EL (cell line): ENCODE results near the gene ISX.
A peak's percentile ranks its signal among the peaks of the same experiment; 100 is the strongest.

Experiments
- DNase-seq: peaks from one replicate; pipeline ENCODE4 v3.0.0-alpha.2; 2016

The ISX gene

DNA sequence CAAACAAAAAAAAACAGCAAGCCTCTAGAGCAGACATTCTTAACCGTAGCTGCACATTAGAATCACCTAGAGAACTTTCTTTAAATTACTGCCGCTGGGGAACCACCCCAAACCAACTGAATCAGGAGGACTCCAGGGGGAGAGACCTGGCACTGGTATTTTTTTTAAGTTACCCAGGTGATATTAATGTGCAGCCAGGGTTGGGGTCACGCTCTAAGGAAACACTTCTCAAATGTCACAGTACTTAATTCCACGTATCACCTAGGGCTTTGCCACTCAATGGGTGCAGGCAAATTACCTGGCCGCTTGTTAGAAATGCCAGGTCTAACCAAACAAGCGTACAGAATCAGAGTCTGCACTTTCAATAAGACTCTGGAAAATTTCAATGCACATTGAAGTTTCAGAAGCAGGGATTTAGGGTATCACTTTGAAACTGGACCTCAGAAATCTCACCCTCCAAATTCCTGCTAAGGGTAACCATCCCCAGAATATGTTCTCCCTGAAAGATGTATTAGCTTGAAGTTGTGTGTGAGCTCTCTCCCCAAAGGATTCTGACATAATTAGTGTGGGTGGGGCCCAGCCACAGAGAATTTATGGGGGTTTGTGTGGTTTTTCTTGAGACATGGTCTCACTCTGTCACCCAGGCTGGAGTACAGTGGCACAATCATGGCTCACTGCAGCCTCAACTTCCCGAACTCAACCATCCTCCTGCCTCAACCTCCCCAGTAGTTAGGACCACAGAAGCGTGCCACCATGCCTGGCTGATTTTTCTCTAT, 12.7 kb upstream of the ISX start:
- no peak for DNase-seq

DNA sequence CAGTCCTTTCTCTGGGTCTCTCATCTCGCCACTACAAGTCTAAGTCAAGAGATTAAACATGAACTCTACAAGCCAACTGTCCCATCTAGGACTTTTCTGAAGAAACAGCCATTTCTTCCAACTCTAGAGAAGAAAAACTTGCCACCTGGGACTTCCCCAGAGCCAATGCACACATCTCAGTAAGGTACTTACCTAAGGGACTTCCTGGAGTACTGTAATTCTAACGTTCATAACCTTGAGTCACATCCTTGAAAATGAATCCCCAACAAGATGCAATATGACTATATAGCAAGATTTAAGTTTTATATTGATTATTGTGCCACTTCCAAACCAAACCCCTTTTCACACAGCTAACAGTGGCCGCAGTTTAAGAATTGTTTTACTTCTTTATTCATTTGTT, 11.9 kb upstream of the ISX start:
- DNase-seq = no peak

DNA sequence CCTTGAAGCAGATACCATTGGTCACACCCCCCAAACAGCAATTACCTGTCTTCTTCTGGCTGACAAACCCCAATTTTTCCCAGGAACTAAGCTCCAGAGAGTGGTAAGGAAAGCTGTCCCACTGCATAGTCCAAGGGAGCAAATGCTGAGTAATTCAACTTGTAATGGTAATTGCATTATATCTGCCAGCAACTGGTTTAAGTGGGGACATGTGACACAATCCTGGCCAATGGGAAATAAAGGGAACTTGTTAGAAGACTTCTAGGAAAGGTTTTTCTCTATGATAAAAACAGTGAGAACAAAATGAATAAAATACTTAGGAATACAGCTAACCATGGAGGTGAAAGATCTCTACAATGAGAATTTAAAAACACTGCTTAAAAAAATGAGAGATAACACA, 9.5 kb upstream of the ISX start:
- DNase-seq = no peak

DNA sequence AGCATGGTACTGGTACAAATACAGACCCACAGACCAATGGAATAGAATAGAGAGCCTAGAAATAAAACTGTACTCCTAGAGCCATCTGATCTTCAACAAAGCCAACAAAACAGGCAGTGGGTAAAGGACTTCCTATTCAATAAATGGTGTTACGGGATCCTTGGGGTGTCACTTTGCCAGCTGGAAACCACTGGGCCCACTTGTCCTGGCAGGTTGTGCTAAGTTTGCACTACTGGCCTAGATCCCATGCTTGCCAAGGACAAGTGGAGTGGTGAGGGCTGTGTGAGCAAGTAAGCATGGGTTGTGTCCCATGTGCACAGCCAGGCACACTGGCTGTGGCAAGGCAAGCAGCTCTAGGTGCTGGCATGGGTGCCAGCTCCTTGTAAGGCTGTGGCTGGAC, 8.8 kb upstream of the ISX start:
- no peak for DNase-seq

DNA sequence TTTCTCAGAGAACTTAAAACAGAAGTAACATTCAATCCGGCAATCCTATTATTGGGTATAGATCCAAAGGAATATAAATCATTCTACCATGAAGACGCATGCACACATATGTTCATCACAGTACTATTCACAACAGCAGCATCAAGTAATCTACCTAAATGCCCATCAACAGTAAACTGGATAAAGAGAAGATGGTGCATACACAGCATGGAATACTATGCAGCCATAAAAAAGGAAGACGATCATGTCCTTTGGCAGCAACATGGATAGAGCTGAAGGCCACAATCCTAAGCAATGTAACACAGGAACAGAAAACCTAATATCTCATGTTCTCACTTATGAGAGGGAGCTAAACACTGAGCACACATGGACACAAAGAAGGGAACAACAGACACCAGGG, 6.3 kb upstream of the ISX start:
- DNase-seq = no peak

DNA sequence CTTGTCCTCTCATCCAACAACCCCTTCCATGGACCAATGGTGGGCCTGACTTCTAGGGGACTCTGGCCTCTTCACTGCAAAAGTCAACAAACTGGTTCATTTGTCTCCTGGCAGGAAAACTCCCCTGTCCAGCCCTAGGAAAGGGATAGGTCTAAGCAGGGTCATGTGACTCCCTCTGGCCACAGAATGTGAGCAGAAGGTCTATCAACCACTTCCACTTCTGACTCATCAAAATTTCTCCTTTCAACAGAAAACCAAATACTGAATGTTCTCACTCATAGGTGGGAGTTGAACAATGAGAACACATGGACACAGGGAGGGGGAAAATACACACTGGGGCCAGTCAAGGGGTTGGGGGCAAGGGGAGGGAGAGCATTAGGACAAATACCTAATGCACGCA, 1.3 kb upstream of the ISX start:
- peak; percentile 6 for DNase-seq

DNA sequence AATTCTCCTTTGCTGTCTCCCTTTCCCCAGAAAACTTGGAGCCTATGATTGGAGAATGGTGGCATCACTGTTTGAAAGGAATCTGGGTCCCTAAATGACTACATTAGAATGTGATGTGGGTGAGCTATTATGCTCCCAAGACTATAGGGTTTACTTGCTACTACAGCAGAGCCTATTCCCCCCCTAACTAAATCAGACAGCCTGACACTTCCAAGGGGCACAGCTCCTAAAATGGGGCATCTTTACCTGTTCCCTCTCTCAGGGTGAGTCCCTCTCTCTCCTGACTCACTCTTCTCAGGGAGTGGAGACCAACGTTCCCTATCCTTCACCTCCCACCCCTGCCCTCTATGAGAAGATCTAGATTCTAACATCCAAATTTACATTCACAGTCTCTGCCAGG, 775 bp upstream of the ISX start:
- no peak for DNase-seq

DNA sequence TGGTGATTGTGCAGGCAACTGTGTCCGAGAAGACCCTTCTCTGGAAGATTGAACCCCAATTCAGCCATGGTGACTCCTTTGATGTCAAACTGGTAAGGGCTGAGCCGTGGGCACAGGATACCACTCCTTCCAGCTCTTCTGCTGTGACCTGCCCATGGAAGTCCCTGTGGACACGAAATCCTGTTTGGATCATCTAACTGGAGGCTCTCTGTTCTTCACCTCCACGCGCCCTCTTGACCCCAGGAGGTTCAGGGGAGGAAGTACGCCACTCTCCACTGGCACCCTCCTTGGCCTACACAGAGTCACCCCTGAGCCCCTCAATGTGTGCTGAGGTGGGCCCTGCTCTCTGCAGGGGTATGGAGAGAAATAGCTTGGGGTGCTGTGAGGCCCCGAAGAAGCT, 810 bp downstream of the ISX start:
- DNase-seq = no peak

DNA sequence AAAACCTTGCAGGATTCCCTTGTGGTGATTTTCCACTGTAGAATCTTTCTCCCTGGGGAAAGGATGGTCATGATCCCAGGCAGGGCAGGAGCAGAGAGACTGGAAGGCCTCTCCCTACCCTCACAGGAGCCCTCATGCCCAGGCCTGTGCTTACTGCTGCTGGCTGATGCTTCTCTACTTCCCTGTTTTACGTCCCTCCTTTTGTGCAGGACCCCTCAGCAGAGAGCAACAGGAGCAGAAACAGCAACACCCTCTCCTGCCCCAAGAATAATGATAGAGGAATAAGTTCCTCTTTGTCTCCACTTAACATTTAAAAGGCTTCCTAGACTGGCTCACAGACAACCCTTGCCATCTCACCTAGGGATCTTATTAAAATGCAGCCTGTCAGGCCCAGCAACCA, 3.6 kb downstream of the ISX start:
- DNase-seq = no peak

DNA sequence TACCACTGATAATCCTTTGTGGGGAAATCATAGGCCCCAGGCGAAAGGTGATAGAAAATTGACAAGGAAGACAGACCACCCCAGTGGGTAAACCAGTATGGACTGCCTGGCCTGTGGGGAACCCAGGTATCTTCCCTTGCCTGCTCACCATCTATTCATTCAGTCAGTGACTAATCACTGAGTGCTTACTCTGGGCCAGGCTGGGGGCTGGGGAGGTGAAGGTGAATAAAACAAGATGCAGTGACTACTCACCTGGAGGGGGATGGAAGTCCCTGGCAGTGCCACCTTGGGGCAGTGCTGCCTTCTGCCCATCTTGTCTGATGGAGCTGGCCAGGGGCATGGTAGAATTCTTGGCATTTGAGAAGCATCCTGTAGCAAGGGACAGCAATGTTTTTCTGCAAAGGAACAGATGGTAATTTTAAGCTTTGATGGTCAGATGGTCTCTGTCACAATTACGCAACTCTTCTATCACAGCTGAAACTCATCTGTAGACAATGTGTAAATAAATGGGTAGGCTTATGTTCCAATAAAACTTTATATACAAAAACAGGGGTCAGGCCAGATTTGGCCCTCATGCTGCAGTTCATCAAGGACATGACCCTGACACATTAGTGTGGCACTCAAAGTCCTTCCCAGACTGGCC, 4.6 kb downstream of the ISX start:
- DNase-seq = no peak

DNA sequence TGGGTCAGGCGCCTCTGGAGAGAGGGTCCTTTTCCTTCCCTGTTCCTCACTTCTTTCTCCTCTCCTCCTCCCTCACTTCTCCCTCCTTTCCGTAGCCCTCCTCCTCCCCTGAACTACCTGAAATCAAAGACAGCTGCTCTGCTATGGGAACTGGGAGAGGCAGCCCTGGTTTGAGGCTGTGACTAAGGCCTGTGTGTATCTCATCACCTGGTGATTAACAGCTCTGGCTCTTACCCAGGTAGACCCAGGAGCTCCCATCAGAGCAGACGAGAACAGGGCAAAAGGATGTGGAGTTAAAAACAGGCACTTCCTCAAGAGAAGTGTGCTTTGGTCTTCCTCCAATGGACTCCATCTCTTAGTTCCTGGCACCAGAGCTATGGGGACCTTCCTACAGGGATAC, 5.8 kb downstream of the ISX start:
- DNase-seq = no peak

DNA sequence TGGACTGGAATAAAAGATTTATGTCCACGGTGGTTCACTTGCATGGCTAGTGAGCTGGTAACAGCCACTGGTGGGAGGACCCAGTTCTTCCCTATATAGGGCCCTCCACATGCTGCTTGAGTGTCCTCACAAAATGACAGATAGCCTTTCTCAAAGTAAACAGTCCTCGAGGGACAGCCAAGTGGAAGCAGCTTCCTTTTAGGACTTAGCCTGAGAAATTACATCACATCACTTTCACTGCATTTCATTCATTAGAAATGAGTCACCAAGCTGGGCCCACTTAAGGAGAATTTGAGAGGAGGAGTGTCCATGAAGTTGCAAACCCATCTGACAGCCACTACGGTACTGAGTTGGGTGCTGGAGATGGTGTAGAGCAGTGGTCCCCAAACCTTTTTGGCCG, 7.0 kb downstream of the ISX start:
- DNase-seq = peak; percentile 58

DNA sequence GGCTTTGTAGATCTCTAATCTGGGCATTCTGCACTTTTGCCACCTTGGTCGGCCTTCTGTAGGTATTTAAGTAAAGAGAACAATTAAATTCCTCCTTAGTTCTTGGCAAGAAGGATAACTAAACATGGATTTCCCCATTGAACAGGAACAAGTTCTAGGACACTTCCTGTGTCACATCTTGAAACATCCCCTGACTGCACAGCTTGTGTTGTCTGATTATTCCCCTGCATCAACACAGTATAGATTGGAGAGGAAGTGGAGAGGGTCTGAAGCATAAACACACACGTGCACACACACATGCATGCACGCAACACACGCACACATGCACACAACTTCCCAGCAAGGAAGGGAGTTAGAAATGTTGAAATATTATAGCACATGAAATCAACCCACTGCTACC, 8.6 kb downstream of the ISX start:
- DNase-seq = no peak

DNA sequence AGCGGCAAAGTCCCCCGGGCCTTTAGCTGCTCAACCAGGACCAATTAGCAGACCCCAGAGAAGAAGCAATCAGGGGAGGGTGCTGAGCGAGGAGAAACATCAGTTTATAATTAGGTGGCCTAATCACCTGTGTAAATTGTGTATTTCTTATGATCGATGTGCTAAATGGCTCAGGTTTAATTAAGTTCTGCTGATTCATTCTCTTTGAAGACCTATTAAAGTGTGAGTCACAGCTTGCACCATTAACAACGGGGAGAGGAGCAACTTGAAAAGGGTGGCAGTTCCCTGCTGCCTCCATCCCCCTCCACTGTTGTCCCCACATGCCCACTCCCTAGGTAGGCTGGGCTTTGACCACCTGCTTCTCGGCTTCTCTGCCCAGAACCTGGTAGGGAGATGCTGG, 10.7 kb downstream of the ISX start:
- no peak for DNase-seq

DNA sequence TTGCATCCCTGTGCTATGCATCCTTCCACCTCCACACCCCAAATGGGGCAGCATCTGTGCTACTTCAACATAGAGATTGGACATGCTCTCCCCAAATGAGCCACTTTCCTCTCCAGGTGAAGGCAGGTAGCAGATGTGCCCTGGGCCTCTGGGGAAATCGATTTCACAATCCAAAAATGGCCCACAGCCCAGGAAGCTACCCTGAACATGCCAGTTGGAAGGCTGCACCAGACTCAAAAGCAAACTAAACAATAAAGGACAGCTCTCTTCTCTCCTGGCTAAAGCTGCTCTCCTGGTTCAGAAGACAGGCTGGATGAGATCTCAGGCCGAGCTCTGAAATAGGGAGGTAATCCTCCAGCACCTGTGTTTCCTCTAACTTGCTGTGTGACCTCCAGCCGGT, 19.7 kb downstream of the ISX start:
- no peak for DNase-seq

DNA sequence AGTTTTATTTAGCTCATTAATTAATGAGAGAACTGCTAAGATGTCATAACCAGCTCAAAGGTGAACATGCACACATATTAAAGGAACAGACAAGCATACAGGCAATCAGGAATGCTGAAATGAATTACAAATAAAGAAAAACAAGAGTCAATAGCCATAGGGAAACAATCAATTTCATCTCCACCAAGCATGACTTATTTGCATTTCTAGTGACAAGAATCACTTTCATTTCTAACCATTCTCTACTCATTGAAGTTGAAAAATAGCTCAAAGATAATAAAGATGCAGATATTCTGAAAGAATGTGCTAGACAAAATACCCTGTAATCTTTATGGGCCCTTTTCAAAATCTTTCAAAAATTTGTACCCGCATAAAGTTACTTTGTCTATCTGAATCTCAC, 23.2 kb downstream of the ISX start:
- no peak for DNase-seq

DNA sequence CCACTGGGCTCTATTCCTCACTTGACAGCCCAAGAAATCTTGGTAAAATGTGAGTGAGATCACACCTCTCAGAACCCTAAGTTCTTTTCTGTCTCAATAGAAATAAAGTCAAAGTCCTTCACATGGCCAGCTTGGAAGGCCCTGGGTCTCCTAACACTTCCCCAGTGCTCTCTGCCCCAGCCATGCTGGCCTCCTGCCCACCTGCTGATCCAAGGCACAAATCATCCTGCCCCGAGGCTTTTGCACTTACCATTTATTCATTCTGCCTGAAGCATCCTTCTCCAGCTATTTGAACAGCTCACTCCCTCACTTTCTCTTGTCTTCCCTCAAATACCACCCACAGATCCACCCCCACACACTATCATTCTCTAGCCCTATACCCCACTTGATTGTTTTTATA, 26.4 kb downstream of the ISX start:
- no peak for DNase-seq

DNA sequence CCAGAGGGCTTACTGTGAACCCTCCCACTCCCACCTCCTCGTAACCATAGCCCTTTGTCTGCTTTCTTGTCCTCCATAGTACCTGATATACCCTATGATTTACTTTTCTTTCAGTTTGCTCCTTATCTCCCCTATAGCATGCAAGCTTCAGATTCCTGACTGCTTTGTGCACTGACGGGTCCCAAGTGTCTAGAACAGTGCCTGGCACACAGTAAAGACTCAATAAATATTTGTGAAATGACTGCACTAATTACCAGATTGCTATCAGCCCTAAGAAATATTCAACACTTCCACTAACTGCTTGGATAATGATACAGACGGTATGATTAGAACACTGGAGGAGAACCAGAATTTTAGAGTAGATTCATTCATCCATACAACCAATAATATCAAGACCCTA, 33.0 kb downstream of the ISX start:
- DNase-seq = no peak

DNA sequence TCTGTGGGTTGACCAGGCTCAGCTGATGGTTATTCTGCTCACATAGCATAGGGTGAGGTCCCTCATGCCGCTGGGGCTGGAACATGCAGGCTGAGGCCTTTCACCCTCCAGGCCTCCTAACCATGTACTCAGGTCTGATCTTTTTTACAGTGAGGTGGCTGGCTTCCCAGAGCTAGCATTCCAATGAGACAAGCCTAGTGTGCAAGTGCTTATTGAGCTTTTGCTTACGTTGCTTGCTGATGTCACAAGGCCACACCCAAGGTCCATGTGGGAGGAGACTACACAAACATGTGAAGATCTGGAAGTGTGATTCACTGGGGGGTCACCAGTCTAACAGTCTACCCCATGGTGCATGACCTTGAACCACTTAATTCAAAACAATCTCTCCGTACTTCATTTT, 33.9 kb downstream of the ISX start:
- DNase-seq = no peak

DNA sequence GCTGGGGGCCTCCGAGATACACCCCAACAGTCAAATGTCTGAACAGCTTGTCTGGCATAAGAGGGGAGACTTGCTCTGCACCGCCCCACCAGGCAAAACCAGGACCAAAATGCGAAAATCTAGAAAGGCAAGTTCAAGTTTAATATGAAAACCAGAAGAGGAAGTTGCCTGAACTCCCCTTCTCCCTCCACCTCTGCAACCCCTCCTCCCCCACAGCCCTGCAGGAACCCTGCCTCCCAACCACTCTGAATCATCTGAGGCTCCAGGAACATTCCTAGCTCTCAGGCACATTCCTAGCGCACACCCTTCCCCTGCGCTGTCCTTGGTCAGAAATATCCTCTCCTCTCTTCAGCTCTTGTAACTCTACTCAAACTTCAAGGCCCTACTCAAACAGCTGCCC, 36.7 kb downstream of the ISX start:
- DNase-seq = peak; percentile 44

DNA sequence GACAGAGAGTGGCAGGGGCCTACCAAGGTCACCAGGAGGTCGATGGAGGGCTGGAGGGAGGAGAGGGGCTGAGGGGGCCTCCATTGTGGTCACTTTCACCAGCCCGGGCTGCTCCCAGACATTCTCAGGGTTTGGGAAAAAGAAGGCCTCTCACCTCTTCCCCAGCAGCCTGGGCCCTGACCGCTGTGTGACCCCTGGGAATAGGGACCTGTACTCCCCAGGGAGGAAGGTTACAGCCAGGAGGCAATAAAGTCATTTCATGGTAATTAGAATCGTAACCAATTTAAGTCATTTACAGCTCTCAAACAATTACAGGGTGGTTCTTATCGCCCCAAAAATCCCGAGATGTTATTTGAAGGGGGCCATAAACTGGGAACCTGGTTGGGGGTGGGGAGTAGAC, 37.8 kb downstream of the ISX start:
- no peak for DNase-seq

DNA sequence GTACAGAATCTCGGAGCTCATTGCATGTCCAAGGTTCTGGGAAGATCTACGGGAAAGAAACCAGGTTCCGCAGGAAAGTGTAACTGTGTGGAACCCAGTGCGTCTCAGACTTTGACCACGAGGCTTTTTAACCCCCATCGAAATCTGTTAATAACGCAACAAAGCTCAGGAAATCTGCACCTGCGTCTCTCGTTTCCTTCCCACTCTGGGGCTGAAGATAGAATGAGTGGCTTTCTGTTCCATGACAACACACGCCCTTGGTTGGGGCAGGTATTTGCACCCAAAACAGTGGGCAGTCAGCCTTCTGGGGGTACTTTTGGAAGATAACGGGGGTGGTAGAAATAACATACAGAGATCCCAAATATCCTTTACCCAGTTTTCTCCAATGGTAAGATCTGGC, 38.5 kb downstream of the ISX start:
- no peak for DNase-seq

DNA sequence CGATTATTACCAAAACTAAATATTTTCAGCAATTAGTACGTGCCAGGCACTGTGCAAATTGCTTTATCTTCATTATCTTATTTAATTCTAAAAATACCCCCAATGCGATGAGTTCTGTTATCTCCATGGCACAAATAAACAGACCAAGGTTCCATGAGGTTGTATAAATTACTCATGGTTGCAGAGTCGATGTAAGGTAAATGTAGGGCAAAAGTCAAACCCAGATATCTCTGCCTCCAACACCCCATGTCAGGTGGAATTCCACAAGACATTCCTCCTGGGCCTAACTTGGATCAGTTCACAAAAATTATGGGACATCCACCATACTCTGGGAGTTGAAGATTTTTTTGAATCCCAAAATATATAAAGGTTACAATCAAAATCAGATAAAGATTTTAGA, 43.7 kb downstream of the ISX start:
- no peak for DNase-seq

DNA sequence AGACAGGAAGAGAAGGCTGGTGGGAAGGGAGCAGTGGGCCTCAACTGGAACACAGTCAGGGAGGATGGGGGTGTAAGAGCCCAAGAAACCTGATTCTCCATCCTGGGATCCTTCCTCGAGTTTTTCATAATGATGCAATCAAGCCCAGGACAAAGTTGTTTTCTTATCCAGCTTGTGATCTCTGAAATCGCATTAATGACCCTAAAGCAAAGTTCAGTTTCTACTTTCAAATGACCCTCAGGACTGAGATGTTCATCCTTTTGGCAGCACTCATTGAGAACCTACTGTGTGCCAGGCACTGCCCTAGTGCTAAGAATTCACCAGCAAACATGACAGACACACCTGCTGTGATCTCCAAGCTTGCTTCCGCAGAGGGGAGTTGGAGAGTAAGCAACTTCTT, 45.3 kb downstream of the ISX start:
- DNase-seq = no peak

DNA sequence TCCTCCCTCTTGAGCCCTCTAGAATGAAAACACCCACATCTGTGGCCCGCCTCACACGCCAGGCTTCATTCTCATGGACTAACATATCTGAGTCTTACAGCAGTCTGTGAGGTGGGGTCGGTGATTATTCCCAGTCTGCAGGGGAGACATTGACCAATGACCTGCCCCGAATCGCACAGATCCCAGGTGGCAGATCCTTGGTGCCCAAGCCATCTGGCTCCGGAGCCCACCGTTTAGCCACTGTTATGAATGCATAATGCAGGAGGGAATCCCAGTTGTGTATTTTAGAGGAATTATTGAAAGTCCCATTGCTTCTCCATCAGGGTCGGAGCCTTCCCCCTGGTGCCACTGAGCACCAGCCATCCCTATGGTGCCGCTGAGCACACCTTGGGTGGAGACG, 47.4 kb downstream of the ISX start:
- no peak for DNase-seq
